ENCODE results near the gene NUDT22. TPM values are rescaled to one million over a fixed set of nuclear protein-coding genes. Genes with fewer than 3 reads are reported as not detected.

The NUDT22 gene
- total and polyA plus RNA-seq, 2 experiments from 2014 or later = 33.9 to 67.0 TPM

GRCh38 chr11:64235437-64236161 is 9.5 kb downstream of the NUDT22 start (continued):
- no peak for TF ChIP-seq ZNF462 (CRISPR knock-in tag; IDR thresholded peaks at IDR 0.05)
- no peak for TF ChIP-seq CREB1 (CRISPR knock-in tag; IDR thresholded peaks at IDR 0.05; ENCODE audit: low read depth)
- TF ChIP-seq EZH2 (IDR thresholded peaks at IDR 0.05; ENCODE audit: low read depth, unreplicated experiment) = no peak

GRCh38 chr11:64237484-64237951 is 11.4 kb downstream of the NUDT22 start:
- Histone ChIP-seq H3K4me1 (ENCODE audit: insufficient read depth) (peaks cover 11% of the 10 kb centered on the region; the same call in 1 of the 2 replicates), H4K20me1 (replicated peaks; ENCODE audit: insufficient read depth) (no peaks in the 10 kb centered on the region), H3F3A (replicated peaks; ENCODE audit: low read depth) (peaks cover 29% of the 10 kb centered on the region), H3K4me2 (no peak overlapping the region), H3K27me3 (ENCODE audit: insufficient read depth) (peaks cover 13% of the 10 kb centered on the region; the same call in 1 of the 2 replicates), H3K36me3 (ENCODE audit: insufficient read depth) (no peaks in the 10 kb centered on the region), H2AFZ (no peak overlapping the region), H3K27ac (ENCODE audit: low read depth) (no peak overlapping the region), H3K9me2 (ENCODE audit: insufficient read depth) (no peaks in the 10 kb centered on the region), H3K79me2 (replicated peaks; ENCODE audit: insufficient read depth) (peaks cover 9% of the 10 kb centered on the region), H3K4me3 (no peak overlapping the region)
- Mint-ChIP-seq H3K4me1 (peaks cover 18% of the 10 kb centered on the region), H3K27me3 (ENCODE audit: insufficient read depth, low read depth, poor library complexity) (peaks cover 32% of the 10 kb centered on the region), H3K4me3 (no peak overlapping the region), H3K9me3 (no peaks in the 10 kb centered on the region), H3K27ac (no peak overlapping the region), H3K36me3 (ENCODE audit: low read depth) (peaks cover 8% of the 10 kb centered on the region)
- no peak for TF ChIP-seq ETS1 (IDR thresholded peaks at IDR 0.05)
- no peak for TF ChIP-seq EZH2 (IDR thresholded peaks at IDR 0.05; ENCODE audit: low read depth, unreplicated experiment)
- TF ChIP-seq JUNB (IDR thresholded peaks at IDR 0.05; ENCODE audit: unreplicated experiment) = no peak
- no peak for TF ChIP-seq NANOG (IDR thresholded peaks at IDR 0.05; ENCODE audit: borderline replicate concordance)
- TF ChIP-seq STAT1 (IDR thresholded peaks at IDR 0.05; ENCODE audit: unreplicated experiment) = no peak
- DNase-seq (ENCODE audit: low spot score) (no peak), ATAC-seq (no peak)

Data from GM23338 (cell line).